ENCODE measurements around the gene YIPF3.

GRCh38 chr6:43465948-43466347 lies 50.8 kb downstream of the YIPF3 start:
- TF ChIP-seq CTCF (optimal IDR thresholded peaks at IDR 0.05 in 1 of 3, IDR thresholded peaks at IDR 0.05 in 1 of 3, conservative IDR thresholded peaks at IDR 0.05 in 1 of 3; ENCODE audit: extremely low read depth in 1 of 3, insufficient read depth in 2 of 3, low read length in 3 of 3) (no peak), EZH2 (IDR thresholded peaks at IDR 0.05; ENCODE audit: low read length) (no peak)
